Pancreas (tissue), 10 donors: ENCODE data around the gene PLB1. TPM values are rescaled to one million over a fixed set of nuclear protein-coding genes. Genes with fewer than 3 reads are reported as not detected.

Experiments
- ATAC-seq, 4 donors: fragments of 200-7000 bp; cut with Tn5 transposase; one replicate each; pipeline versions ENCODE4 v1.8.0 to v1.9.1; 2020; ENCODE audit warnings: mild to moderate bottlenecking in 4 of 4, moderate library complexity in 4 of 4
- DNase-seq, 6 donors: peaks; one replicate each; pipeline ENCODE4 v3.0.0-alpha.2; 2020
- FAIRE-seq: peaks from 2 replicates; lab custom pipeline; 2012; peaks lifted over from hg19 to GRCh38; lab: Jason Lieb, UNC
- H3K27ac ChIP-seq, 4 donors: fragments of 200-600 bp; sonication (generic); 1 replicate in 3 of 4; 2 replicates in 1 of 4; pipeline versions ENCODE4 v1.5.0 to v1.8.0; 2020
- H3K27me3 ChIP-seq, 4 donors: fragments of 200-600 bp; one replicate each; pipeline ENCODE4 v1.8.0; 2021
- H3K36me3 ChIP-seq, 3 donors: fragments of 200-600 bp; sonication (generic) in 1 of 3; one replicate each; pipeline versions ENCODE4 v1.5.0 to v1.8.0; 2020 to 2021
- H3K4me1 ChIP-seq, 3 donors: fragments of 200-600 bp; one replicate each; pipeline ENCODE4 v1.8.0; 2021
- H3K4me3 ChIP-seq, 4 donors: fragments of 200-600 bp; sonication (generic) in 2 of 4; one replicate each; pipeline versions ENCODE4 v1.5.0 to v1.8.0; 2020 to 2021
- H3K9me3 ChIP-seq, 4 donors: fragments of 200-600 bp; one replicate each; pipeline ENCODE4 v1.8.0; 2021
- CTCF ChIP-seq, 4 donors: fragments of 200-600 bp; sonication (generic) in 3 of 4; IDR thresholded peaks; one replicate each; pipeline versions ENCODE4 v1.5.0 to v1.8.0; 2021; ENCODE audit warnings: antibody characterized with exemption in 4 of 4
- WGBS, 2 donors: extraction: QIAGEN DNeasy Blood & Tissue Kit; methylation state at CpG; one replicate each; pipeline ENCODE4 v1.1.7; 2013; 5-methylcytosine and 5-hydroxymethylcytosine counted together
- intact Hi-C, 3 donors: fragments of 100-400 bp; cut with DNase I; formaldehyde crosslinking; loops; one replicate each; pipeline versions ENCODE4 v1.11.1 to v1.14.2; 2022
- polyA plus RNA-seq, 2 donors: library from polyadenylated mRNA; stranded (reverse); fragments of 200-250 nt; gene quantifications; one replicate each; pipeline ENCODE4 v1.2.3, GENCODE V29; 2013
- total RNA-seq, 6 donors: library from RNA; stranded (reverse); fragmentation: NEBNext Ultra II Directional in 4 of 6; extraction: Animal tissue kit (Norgen Biotek cat#: 25700) in 4 of 6; gene quantifications; one replicate each; pipeline versions ENCODE4 v1.2.1 to v1.2.4, GENCODE V29; 2021 to 2023
- donor health status: healthy with polysubstance abuse.
- donor health status: DM: no; HTN: no; CAD: no; lungs with moderate emphysema.
- donor health status: DM: no; HTN: no; CAD: no.
- donor health status: control.
- donor health status: control.
- donor health status: Bipolar disorder and iron deficiency.
- donor health status: DM: yes; HTN: yes; CAD: no.
- donor health status: DM: no; HTN: no; CAD: no.
- donor health status: DM: no; HTN: no; CAD: no.
- donor health status: DM: yes; HTN: yes; CAD: no.

The PLB1 gene
- total and polyA plus RNA-seq, 8 donors = 0.16 to 2.4 (median 0.93) TPM

GRCh38 chr2:28448793-28449100 is 47.1 kb upstream of the PLB1 start:
- H3K36me3 ChIP-seq = no peaks in the 10 kb centered on the region
- no peak overlapping the region for H3K4me3 ChIP-seq
- DNase-seq (no peak), ATAC-seq (no peak), FAIRE-seq (no peak)
- TF ChIP-seq CTCF (IDR thresholded peaks at IDR 0.05) = no peak
- intact Hi-C loops = no loop called here
- no peaks in the 10 kb centered on the region for H3K27me3 ChIP-seq
- peak overlapping the region in 2 of 4 donors; percentile 33 to 66 for H3K27ac ChIP-seq
- no peaks in the 10 kb centered on the region for H3K4me1 ChIP-seq
- 82 to 84% methylated on average over 3 of the region's 3 CpGs for WGBS, 2 donors
- no peaks in the 10 kb centered on the region for H3K9me3 ChIP-seq

DNA sequence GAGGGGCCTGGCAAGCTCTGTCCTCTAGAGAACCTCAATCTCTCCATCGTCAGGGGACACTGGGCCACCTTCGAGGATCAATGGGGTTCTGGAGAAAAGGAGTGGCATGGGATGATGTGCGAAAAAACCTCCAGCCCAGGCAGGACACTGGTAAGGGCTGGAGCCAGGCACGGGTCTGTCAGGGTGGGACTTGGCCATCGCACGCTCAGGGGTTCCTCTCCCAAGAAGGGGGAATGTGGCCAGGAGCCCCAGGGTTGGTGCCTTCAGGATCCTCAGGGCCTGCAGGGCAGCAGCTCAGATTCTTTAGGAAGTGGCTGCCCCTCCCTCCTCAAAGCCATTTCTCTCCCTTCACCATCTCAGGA is 46.8 kb upstream of the PLB1 start:
- peak in 1 of 6 donors; percentile 33 for DNase-seq
- no peak for FAIRE-seq

GRCh38 chr2:28449488-28450395 is 46.1 kb upstream of the PLB1 start:
- no peak for TF ChIP-seq CTCF (IDR thresholded peaks at IDR 0.05)
- intact Hi-C loops = loop anchor here in 1 of 3 donors (10.0 kb wide), 1 partner anchor 735 kb away; no protein-coding TSS in a partner anchor
- DNase-seq (peak in 1 of 6 donors; percentile 34), FAIRE-seq (no peak), ATAC-seq (no peak)
- Histone ChIP-seq H3K27ac (no peak overlapping the region), H3K4me1 (no peaks in the 10 kb centered on the region), H3K36me3 (no peaks in the 10 kb centered on the region), H3K27me3 (no peaks in the 10 kb centered on the region), H3K4me3 (no peak overlapping the region), H3K9me3 (no peaks in the 10 kb centered on the region)
- WGBS, 2 donors = 66 to 76% methylated on average over 17 of the region's 17 CpGs

More for the DNA sequence above, 46.8 kb upstream of the PLB1 start:
- Histone ChIP-seq H3K4me1 (no peaks in the 10 kb centered on the region), H3K9me3 (no peaks in the 10 kb centered on the region), H3K27ac (no peak overlapping the region), H3K27me3 (no peaks in the 10 kb centered on the region), H3K4me3 (no peak overlapping the region), H3K36me3 (no peaks in the 10 kb centered on the region)
- TF ChIP-seq CTCF (IDR thresholded peaks at IDR 0.05) = no peak
- intact Hi-C loops = no loop called here
- no peak for ATAC-seq
- 86 to 90% methylated on average over 6 of the region's 6 CpGs for WGBS, 2 donors

DNA sequence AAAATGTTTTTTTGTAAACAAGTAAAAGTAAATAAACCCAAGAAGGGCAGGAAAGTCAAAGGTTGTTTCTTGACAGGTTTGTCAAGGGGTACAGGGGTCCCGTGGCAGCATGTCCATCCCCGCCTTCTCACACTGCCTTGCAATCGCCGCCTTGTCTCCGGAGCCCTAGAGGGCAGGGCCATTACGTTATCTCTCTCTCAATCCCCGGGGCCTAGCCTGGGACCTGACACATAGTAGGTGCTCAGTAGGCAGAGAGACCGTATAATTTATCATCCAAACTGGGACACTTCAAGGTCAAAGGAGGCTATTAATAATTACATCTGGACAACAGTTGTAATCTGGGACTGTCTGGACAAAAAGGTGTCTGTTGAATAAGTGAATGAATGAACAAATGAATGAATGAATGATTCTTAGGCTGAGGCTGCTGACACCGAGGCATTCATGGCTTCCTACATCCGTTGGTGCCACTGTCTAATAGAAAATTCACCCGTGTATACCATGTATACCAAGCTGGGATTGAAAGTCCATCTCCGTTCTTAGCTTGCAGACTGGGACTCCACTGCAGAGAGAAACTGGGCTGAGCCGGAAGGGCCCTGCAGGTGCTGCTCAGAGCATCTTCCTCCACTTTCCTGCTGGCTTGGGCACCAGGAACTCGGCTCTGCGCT is 44.8 kb upstream of the PLB1 start:
- intact Hi-C loops = loop anchor here in 1 of 3 donors (10.0 kb wide), 1 partner anchor 736 kb away; no protein-coding TSS in a partner anchor

More for the DNA sequence above, 44.8 kb upstream of the PLB1 start:
- DNase-seq (no peak), FAIRE-seq (no peak), ATAC-seq (no peak)
- 75 to 76% methylated on average over 15 of the region's 15 CpGs for WGBS, 2 donors
- Histone ChIP-seq H3K27me3 (no peaks in the 10 kb centered on the region), H3K36me3 (no peaks in the 10 kb centered on the region), H3K4me3 (no peak overlapping the region), H3K27ac (no peak overlapping the region), H3K9me3 (no peaks in the 10 kb centered on the region), H3K4me1 (no peaks in the 10 kb centered on the region)
- TF ChIP-seq CTCF (IDR thresholded peaks at IDR 0.05) = no peak
